ENCODE measurements around the gene C2orf49. TPM values are rescaled to one million over a fixed set of nuclear protein-coding genes. Genes with fewer than 3 reads are reported as not detected.

C2orf49 gene
- polyA plus RNA-seq, 1 experiment, result 20.3 TPM

DNA sequence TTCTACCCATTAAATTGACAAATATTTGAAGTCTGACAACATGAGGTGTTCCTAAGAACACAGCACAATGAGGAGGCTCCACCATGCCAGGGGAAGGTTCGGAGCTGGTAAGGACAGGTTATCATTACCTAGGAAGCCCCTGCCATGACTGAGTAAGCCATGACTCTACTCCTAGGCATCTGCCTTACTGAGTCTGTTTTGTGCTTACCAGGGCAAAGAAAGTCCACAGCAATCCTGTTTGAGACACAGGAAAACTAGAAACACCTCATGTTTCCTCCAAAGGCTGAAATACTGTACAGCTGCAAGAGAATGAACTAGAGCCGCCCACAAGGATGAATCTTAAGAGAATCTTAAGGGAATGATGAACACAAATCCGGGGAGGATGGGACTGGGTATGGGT is 19.4 kb upstream of the C2orf49 start:
- TF ChIP-seq, protein P1, sequence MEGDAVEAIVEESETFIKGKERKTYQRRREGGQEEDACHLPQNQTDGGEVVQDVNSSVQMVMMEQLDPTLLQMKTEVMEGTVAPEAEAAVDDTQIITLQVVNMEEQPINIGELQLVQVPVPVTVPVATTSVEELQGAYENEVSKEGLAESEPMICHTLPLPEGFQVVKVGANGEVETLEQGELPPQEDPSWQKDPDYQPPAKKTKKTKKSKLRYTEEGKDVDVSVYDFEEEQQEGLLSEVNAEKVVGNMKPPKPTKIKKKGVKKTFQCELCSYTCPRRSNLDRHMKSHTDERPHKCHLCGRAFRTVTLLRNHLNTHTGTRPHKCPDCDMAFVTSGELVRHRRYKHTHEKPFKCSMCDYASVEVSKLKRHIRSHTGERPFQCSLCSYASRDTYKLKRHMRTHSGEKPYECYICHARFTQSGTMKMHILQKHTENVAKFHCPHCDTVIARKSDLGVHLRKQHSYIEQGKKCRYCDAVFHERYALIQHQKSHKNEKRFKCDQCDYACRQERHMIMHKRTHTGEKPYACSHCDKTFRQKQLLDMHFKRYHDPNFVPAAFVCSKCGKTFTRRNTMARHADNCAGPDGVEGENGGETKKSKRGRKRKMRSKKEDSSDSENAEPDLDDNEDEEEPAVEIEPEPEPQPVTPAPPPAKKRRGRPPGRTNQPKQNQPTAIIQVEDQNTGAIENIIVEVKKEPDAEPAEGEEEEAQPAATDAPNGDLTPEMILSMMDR (IDR thresholded peaks at IDR 0.05; ENCODE audit: low read depth, low read length), result no peak
- CTCF ChIA-PET, result no interaction called here
- Histone ChIP-seq H3K9me3 (ENCODE audit: control insufficient read depth, insufficient read depth, low read length) (no peaks in the 10 kb centered on the region), H3K27ac (ENCODE audit: low read depth, low read length) (no peak overlapping the region), H3K4me3 (ENCODE audit: low read depth, low read length) (no peak overlapping the region), H3K27me3 (ENCODE audit: control insufficient read depth, insufficient read depth, low read length) (no peaks in the 10 kb centered on the region)
- POLR2A ChIA-PET, result no interaction called here
- no peak for DNase-seq (ENCODE audit: low read depth, low spot score)

DNA sequence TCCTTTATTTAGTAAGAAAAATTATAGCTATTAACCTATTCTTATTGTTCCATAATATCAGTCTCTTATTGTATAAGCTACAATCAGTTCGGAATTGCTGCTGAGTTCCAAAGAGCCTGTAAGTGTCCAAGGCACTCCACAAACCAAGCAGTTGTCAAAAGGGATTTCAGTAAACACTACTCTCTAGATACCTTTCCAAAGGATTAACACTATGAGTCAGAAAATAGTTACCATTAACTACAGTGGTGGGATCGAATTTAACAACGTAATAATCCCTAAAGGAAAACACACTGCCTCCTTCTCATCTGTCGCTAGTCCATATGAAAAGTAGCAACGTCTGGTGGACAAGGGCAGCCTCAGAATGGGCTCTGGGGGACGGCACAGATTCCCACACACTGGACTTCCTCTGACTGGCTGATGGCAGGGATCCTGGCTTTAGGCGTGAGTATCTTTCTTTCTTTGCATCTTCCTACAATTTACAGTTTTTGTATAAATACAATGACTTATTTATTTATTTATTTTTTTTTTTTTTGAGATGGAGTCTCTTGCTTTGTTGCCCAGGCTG is 16.6 kb upstream of the C2orf49 start:
- Histone ChIP-seq H3K27me3 (ENCODE audit: control insufficient read depth, insufficient read depth, low read length) (no peaks in the 10 kb centered on the region), H3K9me3 (ENCODE audit: control insufficient read depth, insufficient read depth, low read length) (no peaks in the 10 kb centered on the region), H3K27ac (ENCODE audit: low read depth, low read length) (no peak overlapping the region), H3K4me3 (ENCODE audit: low read depth, low read length) (no peak overlapping the region)
- ChIA-PET POLR2A (no interaction called here), CTCF (interaction anchor here (0.6 to 1.2 kb wide), 3 partner anchors 26 to 1262 kb away, joined by 3 to 5 read pairs (median 3); no protein-coding TSS in a partner anchor)
- DNase-seq (ENCODE audit: low read depth, low spot score), result no peak
- TF ChIP-seq, protein P1 (IDR thresholded peaks at IDR 0.05; ENCODE audit: low read depth, low read length), result no peak

DNA sequence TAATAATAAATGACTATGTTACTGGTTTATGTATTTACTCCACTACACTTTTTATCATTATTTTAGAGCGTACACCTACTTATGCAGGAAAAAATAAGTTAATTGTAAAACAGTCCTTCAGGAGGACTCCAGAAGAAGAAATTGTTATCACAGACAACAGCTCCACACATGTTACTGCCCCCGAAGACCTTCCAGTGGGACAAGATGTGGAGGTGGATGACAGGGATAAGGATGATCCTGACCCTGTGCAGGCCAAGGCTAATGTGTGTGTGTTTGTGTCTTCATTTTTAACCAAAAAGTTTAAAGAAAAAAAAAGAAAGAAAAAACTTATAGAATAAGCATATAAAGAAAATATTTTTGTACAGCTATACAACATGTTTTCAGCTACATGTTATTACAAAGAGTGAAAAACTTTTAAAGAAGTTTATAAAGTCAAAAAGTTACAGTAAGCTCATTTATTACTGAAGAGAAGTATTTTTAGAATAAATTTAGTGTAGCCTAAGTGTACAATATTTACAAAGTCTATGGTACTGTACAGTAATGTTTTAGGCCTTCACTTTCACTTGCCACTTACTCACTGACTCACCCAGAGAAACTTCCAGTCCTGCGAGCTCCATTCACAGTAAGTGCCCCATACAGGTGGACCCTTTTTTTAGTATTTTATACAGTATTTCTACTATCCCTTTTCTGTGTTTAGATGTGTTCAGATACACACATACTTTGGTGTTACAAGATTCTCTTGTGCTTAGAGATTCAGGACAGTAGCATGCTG is 15.3 kb upstream of the C2orf49 start:
- Histone ChIP-seq H3K4me3 (ENCODE audit: low read depth, low read length) (no peak overlapping the region), H3K9me3 (ENCODE audit: control insufficient read depth, insufficient read depth, low read length) (no peaks in the 10 kb centered on the region), H3K27me3 (ENCODE audit: control insufficient read depth, insufficient read depth, low read length) (no peaks in the 10 kb centered on the region), H3K27ac (ENCODE audit: low read depth, low read length) (no peak overlapping the region)
- CTCF ChIA-PET, result interaction anchor here (0.8 to 1.3 kb wide), 3 partner anchors 11 to 208 kb away, joined by 3 read pairs; no protein-coding TSS in a partner anchor
- DNase-seq (ENCODE audit: low read depth, low spot score), result no peak
- POLR2A ChIA-PET, result no interaction called here
- TF ChIP-seq, protein P1 (IDR thresholded peaks at IDR 0.05; ENCODE audit: low read depth, low read length), result no peak

DNA sequence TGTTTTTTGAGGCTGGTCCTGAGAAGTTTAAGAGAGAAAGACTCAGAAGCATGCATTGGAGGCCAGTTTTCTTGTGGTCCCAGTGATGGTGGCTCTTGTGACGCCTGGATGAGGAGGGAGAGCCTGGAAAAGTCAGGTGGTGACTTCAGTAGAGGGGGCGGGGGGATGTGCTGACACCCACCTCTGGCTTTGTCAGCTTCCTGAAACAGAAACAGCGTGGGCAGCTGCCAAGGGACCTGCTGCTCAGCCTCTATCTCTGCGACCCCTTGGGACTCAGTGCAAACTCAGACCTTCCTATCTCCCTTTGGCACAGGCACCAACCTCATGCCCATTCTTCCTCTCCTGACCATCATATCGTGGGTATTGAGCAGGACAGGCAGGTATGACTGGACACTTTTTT is 14.2 kb upstream of the C2orf49 start:
- CTCF ChIA-PET, result interaction anchor here (1.2 kb wide), 1 partner anchor 22 kb away, joined by 3 read pairs; no protein-coding TSS in a partner anchor
- H3K27me3 ChIP-seq (ENCODE audit: control insufficient read depth, insufficient read depth, low read length), result no peaks in the 10 kb centered on the region
- H3K9me3 ChIP-seq (ENCODE audit: control insufficient read depth, insufficient read depth, low read length), result no peaks in the 10 kb centered on the region
- no peak overlapping the region for H3K4me3 ChIP-seq (ENCODE audit: low read depth, low read length)
- H3K27ac ChIP-seq (ENCODE audit: low read depth, low read length), result no peak overlapping the region
- DNase-seq (ENCODE audit: low read depth, low spot score), result no peak
- POLR2A ChIA-PET, result no interaction called here
- TF ChIP-seq, protein P1 (IDR thresholded peaks at IDR 0.05; ENCODE audit: low read depth, low read length), result no peak

DNA sequence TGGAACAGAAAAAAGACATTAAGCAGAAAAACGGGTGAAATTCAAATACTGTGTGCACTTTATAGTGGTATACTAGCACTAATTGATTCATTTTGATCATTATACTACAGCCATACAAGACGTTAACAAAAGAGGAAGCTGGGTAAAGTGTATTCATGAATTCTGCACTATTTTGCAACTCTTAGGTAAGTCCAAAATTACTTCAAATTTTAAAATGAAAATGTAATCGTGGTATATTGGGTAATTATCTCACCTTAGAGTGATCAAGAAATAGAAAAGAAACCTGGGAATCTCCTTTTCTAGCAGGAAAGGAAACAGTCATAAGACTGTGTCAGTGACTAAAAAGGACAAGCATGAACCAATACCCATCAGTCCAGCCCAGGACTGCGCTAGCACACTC is 13.2 kb upstream of the C2orf49 start:
- no peaks in the 10 kb centered on the region for H3K9me3 ChIP-seq (ENCODE audit: control insufficient read depth, insufficient read depth, low read length)
- ChIA-PET POLR2A (no interaction called here), CTCF (interaction anchor here (1.1 to 1.4 kb wide), 3 partner anchors 9 to 29 kb away, joined by 3 to 4 read pairs (median 3); no protein-coding TSS in a partner anchor)
- TF ChIP-seq, protein P1 (IDR thresholded peaks at IDR 0.05; ENCODE audit: low read depth, low read length), result no peak
- H3K4me3 ChIP-seq (ENCODE audit: low read depth, low read length), result no peak overlapping the region
- no peaks in the 10 kb centered on the region for H3K27me3 ChIP-seq (ENCODE audit: control insufficient read depth, insufficient read depth, low read length)
- peak overlapping the region; percentile 24 for H3K27ac ChIP-seq (ENCODE audit: low read depth, low read length)
- no peak for DNase-seq (ENCODE audit: low read depth, low spot score)
